A549 (cell line): ENCODE data around the gene ALB. TPM values are rescaled to one million over a fixed set of nuclear protein-coding genes. Genes with fewer than 3 reads are reported as not detected.

ENCODE experiments used
- ATAC-seq, 2 experiments: fragments of 200-7000 bp in 1 of 2; fragments of >200 bp in 1 of 2; cut with Nextera tagmentation in 1 of 2; cut with Tn5 transposase in 1 of 2; 3 replicates each; pipeline versions ENCODE4 v1.8.0 to v1.9.1; 2018 to 2020; ENCODE audit warnings: mild to moderate bottlenecking in 1 of 2, moderate library complexity in 1 of 2
- CTCF ChIA-PET: fragments of 300-600 bp; sonication (Branson Sonifier 250); formaldehyde crosslinking; extraction: SDS; loops from one replicate; lab custom pipeline; 2021; ENCODE audit warnings: antibody characterized with exemption, inconsistent platforms; lab: Yijun Ruan, JAX
- POLR2A ChIA-PET: fragments of 350-600 bp; formaldehyde crosslinking; extraction: SDS; loops from one replicate; lab custom pipeline; 2021; ENCODE audit warnings: antibody characterized with exemption, inconsistent platforms; lab: Yijun Ruan, JAX
- DNase-seq, 2 experiments: peaks; one replicate each; pipeline versions ENCODE4 v3.0.0 to v3.0.0-alpha.2; 2011 to 2016; ENCODE audit warnings: low read depth in 1 of 2, low spot score in 1 of 2
- FAIRE-seq: peaks from 2 replicates; lab custom pipeline; 2011; peaks lifted over from hg19 to GRCh38; lab: Jason Lieb, UNC
- H3K27ac ChIP-seq, 2 experiments: fragments of >200 bp; sonication (Bioruptor Twin); formaldehyde crosslinking; 3 replicates each; pipeline ENCODE4 v1.5.1; 2016 to 2017
- H3K4me1 ChIP-seq: fragments of >200 bp; sonication (Bioruptor Twin); formaldehyde crosslinking; 3 replicates; pipeline ENCODE4 v1.6.1; 2016
- H3K4me2 ChIP-seq: fragments of >200 bp; sonication (Bioruptor Twin); formaldehyde crosslinking; 3 replicates; pipeline ENCODE4 v1.6.1; 2016
- H3K4me3 ChIP-seq: fragments of >200 bp; sonication (Bioruptor Twin); formaldehyde crosslinking; 3 replicates; pipeline ENCODE4 v1.5.1; 2016
- H3K9me3 ChIP-seq: fragments of >200 bp; sonication (Bioruptor Twin); formaldehyde crosslinking; 3 replicates; pipeline ENCODE4 v1.6.1; 2016
- EP300 ChIP-seq, 2 experiments: fragments of >200 bp; sonication (Bioruptor Twin); formaldehyde crosslinking; IDR thresholded peaks; 2 replicates in 1 of 2; 3 replicates in 1 of 2; pipeline ENCODE4 v1.6.1; 2016 to 2017
- ESRRA ChIP-seq: fragments of 150-350 bp; IDR thresholded peaks from 2 replicates; pipeline ENCODE4 v1.6.1; 2014; ENCODE audit warnings: mild to moderate bottlenecking, low read length, borderline replicate concordance
- FOXS1 ChIP-seq: fragments of 250-450 bp; sonication (Bioruptor Pico); IDR thresholded peaks from 2 replicates; pipeline ENCODE4 v1.5.0; 2020; ENCODE audit warnings: mild to moderate bottlenecking, moderate library complexity
- HEYL ChIP-seq: fragments of 250-450 bp; sonication (Bioruptor Pico); IDR thresholded peaks from 2 replicates; pipeline ENCODE4 v1.8.0; 2021; ENCODE audit warnings: mild to moderate bottlenecking, moderate library complexity
- HOXA7 ChIP-seq: fragments of 250-450 bp; sonication (Bioruptor Pico); IDR thresholded peaks from 2 replicates; pipeline ENCODE4 v1.5.0; 2020; ENCODE audit warnings: mild to moderate bottlenecking, moderate library complexity
- HOXB13 ChIP-seq: fragments of 250-450 bp; sonication (Bioruptor Pico); IDR thresholded peaks from 2 replicates; pipeline ENCODE4 v1.5.0; 2020; ENCODE audit warnings: low read depth, mild to moderate bottlenecking, moderate library complexity
- JUNB ChIP-seq: fragments of >200 bp; sonication (Bioruptor Twin); formaldehyde crosslinking; IDR thresholded peaks from 2 replicates; pipeline ENCODE4 v1.6.1; 2016
- KDM5A ChIP-seq: fragments of 200-600 bp; sonication (generic); IDR thresholded peaks from 2 replicates; pipeline ENCODE4 v1.6.1; 2016; ENCODE audit warnings: antibody characterized with exemption, mild to moderate bottlenecking
- NFE2L2 ChIP-seq: fragments of 150-350 bp; conservative IDR thresholded peaks from 2 replicates; pipeline ENCODE4 v1.6.1; 2014; ENCODE audit warnings: low read length
- PHF8 ChIP-seq: fragments of 200-600 bp; sonication (generic); IDR thresholded peaks from 2 replicates; pipeline ENCODE4 v1.6.1; 2016; ENCODE audit warnings: low read depth, mild to moderate bottlenecking, antibody characterized with exemption, moderate library complexity, borderline replicate concordance
- POLR2A ChIP-seq: IDR thresholded peaks from 2 replicates; pipeline ENCODE4 v1.6.1; 2012; ENCODE audit warnings: mild to moderate bottlenecking, low read length
- POLR2AphosphoS2 ChIP-seq: conservative IDR thresholded peaks from 2 replicates; pipeline ENCODE4 v1.6.1; 2012; ENCODE audit warnings: low read length, improper control_type of control experiment, inconsistent platforms
- RAD21 ChIP-seq, 2 experiments: fragments of >200 bp in 1 of 2; sonication (Bioruptor Twin) in 1 of 2; formaldehyde crosslinking in 1 of 2; IDR thresholded peaks in 1 of 2; conservative IDR thresholded peaks in 1 of 2; 2 replicates in 1 of 2; 3 replicates in 1 of 2; pipeline ENCODE4 v1.6.1; 2012 to 2018; ENCODE audit warnings: inconsistent platforms in 1 of 2
- REST ChIP-seq: fragments of 200-600 bp; sonication (generic); IDR thresholded peaks from 2 replicates; pipeline ENCODE4 v1.6.1; 2016; ENCODE audit warnings: antibody characterized with exemption, mild to moderate bottlenecking, moderate library complexity
- SREBF2 ChIP-seq: fragments of 450-650 bp; IDR thresholded peaks from 2 replicates; pipeline ENCODE4 v1.6.1; 2014; ENCODE audit warnings: mild to moderate bottlenecking, moderate library complexity
- TFCP2L1 ChIP-seq: fragments of 250-450 bp; sonication (Bioruptor Pico); IDR thresholded peaks from 2 replicates; pipeline ENCODE4 v1.5.0; 2021; ENCODE audit warnings: mild to moderate bottlenecking
- ZC3H11A ChIP-seq: fragments of 450-650 bp; IDR thresholded peaks from 2 replicates; pipeline ENCODE4 v1.6.1; 2014; ENCODE audit warnings: antibody characterized with exemption, mild to moderate bottlenecking
- ZFP36 ChIP-seq: fragments of 450-650 bp; IDR thresholded peaks from 2 replicates; pipeline ENCODE4 v1.6.1; 2014; ENCODE audit warnings: borderline replicate concordance; ENCODE audit not compliant: partially characterized antibody
- ZNF302 ChIP-seq: fragments of 250-450 bp; sonication (Bioruptor Pico); IDR thresholded peaks from 2 replicates; pipeline ENCODE4 v1.9.0; 2021; ENCODE audit warnings: inconsistent platforms, mild to moderate bottlenecking, moderate library complexity
- WGBS: methylation state at CpG from one replicate; pipeline ENCODE4 v1.1.6; 2017; ENCODE audit errors: missing lambda C conversion rate; 5-methylcytosine and 5-hydroxymethylcytosine counted together
- polyA plus RNA-seq, 4 experiments: library from polyadenylated mRNA; depleted of rRNA in 3 of 4; stranded (reverse); fragments of >200 nt; fragmentation: RNase III in 1 of 4; extraction: RNeasy Plus Mini Kit Qiagen cat#74134 plus additional on column Dnase treatment in 1 of 4; gene quantifications; 2 replicates in 3 of 4; 3 replicates in 1 of 4; pipeline ENCODE4 v1.2.3, GENCODE V29; 2011 to 2017
- TF ChIP-seq, protein P1 (sequence below): fragments of >200 bp; sonication (Bioruptor Twin); formaldehyde crosslinking; IDR thresholded peaks from 3 replicates; pipeline ENCODE4 v1.6.1; 2016
- TF ChIP-seq, protein P2 (sequence below): fragments of 250-450 bp; sonication (Bioruptor Pico); IDR thresholded peaks from 2 replicates; pipeline ENCODE4 v1.5.0; 2021; ENCODE audit warnings: mild to moderate bottlenecking, moderate library complexity, borderline replicate concordance
- TF ChIP-seq, protein P3 (sequence below): fragments of 150-350 bp; IDR thresholded peaks from 2 replicates; pipeline ENCODE4 v1.6.1; 2014; ENCODE audit warnings: low read depth, mild to moderate bottlenecking, low read length

ALB gene
- polyA plus RNA-seq, 2 of the 4 experiments (the other 2 are of a cell fraction): 0.10 to 0.25 TPM

DNA sequence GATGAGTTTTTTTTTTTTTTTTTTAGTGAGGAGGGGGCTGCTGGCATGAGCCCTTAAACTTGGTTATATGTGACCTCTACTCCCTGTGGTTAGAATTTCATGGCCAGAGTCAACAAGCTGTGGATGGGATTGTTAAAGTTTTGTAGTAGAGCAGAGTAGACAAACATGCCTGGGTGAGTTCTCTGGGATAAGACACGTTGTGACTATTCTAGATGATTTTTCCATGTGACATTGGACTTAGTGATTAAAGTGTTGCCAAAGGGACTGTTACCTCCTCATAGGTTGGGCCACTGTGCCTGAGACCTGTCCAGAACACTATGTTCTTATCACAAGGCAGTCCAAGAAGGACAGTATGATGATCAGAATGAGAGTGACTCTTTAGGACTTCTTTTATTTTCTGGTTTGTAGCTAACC lies 28.8 kb upstream of the ALB start:
- ChIA-PET POLR2A (no interaction called here), CTCF (no interaction called here)
- TF ChIP-seq POLR2A (no peak), RAD21 (conservative IDR thresholded peaks at IDR 0.05 in 1 of 2, IDR thresholded peaks at IDR 0.05 in 1 of 2) (no peak), ZFP36 (no peak), JUNB (no peak), HEYL (CRISPR knock-in tag) (no peak), PHF8 (no peak), REST (no peak), TFCP2L1 (CRISPR knock-in tag) (no peak), KDM5A (no peak), EP300 (IDR thresholded peaks at IDR 0.05) (no peak), ZNF302 (CRISPR knock-in tag) (no peak), FOXS1 (CRISPR knock-in tag) (no peak), POLR2AphosphoS2 (no peak), SREBF2 (no peak)
- TF ChIP-seq, protein P1, sequence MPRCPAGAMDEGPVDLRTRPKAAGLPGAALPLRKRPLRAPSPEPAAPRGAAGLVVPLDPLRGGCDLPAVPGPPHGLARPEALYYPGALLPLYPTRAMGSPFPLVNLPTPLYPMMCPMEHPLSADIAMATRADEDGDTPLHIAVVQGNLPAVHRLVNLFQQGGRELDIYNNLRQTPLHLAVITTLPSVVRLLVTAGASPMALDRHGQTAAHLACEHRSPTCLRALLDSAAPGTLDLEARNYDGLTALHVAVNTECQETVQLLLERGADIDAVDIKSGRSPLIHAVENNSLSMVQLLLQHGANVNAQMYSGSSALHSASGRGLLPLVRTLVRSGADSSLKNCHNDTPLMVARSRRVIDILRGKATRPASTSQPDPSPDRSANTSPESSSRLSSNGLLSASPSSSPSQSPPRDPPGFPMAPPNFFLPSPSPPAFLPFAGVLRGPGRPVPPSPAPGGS: no peak
- ATAC-seq (no peak), FAIRE-seq (no peak), DNase-seq (no peak)
- Histone ChIP-seq H3K27ac (no peak overlapping the region), H3K4me2 (no peak overlapping the region), H3K9me3 (no peaks in the 10 kb centered on the region), H3K4me1 (no peaks in the 10 kb centered on the region), H3K4me3 (no peak overlapping the region)
- 31% methylated on average over 1 of the region's 1 CpG for WGBS

- Histone ChIP-seq H3K4me1 (no peaks in the 10 kb centered on the region), H3K4me2 (no peak overlapping the region), H3K4me3 (no peak overlapping the region), H3K27ac (no peak overlapping the region), H3K9me3 (no peaks in the 10 kb centered on the region)
- FAIRE-seq (no peak), ATAC-seq (no peak), DNase-seq (no peak)
- ChIA-PET CTCF (no interaction called here), POLR2A (no interaction called here)
- TF ChIP-seq, protein P2, sequence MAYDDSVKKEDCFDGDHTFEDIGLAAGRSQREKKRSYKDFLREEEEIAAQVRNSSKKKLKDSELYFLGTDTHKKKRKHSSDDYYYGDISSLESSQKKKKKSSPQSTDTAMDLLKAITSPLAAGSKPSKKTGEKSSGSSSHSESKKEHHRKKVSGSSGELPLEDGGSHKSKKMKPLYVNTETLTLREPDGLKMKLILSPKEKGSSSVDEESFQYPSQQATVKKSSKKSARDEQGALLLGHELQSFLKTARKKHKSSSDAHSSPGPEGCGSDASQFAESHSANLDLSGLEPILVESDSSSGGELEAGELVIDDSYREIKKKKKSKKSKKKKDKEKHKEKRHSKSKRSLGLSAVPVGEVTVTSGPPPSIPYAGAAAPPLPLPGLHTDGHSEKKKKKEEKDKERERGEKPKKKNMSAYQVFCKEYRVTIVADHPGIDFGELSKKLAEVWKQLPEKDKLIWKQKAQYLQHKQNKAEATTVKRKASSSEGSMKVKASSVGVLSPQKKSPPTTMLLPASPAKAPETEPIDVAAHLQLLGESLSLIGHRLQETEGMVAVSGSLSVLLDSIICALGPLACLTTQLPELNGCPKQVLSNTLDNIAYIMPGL (CRISPR knock-in tag): no peak
- TF ChIP-seq ZC3H11A (no peak), REST (no peak), HOXA7 (CRISPR knock-in tag) (no peak), ESRRA (no peak), PHF8 (no peak), JUNB (no peak), NFE2L2 (no peak), HOXB13 (CRISPR knock-in tag) (no peak)
- TF ChIP-seq, protein P3, sequence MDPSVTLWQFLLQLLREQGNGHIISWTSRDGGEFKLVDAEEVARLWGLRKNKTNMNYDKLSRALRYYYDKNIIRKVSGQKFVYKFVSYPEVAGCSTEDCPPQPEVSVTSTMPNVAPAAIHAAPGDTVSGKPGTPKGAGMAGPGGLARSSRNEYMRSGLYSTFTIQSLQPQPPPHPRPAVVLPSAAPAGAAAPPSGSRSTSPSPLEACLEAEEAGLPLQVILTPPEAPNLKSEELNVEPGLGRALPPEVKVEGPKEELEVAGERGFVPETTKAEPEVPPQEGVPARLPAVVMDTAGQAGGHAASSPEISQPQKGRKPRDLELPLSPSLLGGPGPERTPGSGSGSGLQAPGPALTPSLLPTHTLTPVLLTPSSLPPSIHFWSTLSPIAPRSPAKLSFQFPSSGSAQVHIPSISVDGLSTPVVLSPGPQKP: no peak
Observed at GRCh38 chr4:73376251-73376650, 27.8 kb upstream of the ALB start.
